Activated naive CD8-positive, alpha-beta T cell treated with anti-CD3 and anti-CD28 coated beads, Interleukin-2, amount 50 U/mL, for 16 hours (primary cell): ENCODE data around the gene FOXQ1.

Experiments
- DNase-seq: peaks from one replicate; pipeline ENCODE4 v3.0.0-alpha.2; 2020; ENCODE audit warnings: low read depth, low spot score

Gene FOXQ1

DNA sequence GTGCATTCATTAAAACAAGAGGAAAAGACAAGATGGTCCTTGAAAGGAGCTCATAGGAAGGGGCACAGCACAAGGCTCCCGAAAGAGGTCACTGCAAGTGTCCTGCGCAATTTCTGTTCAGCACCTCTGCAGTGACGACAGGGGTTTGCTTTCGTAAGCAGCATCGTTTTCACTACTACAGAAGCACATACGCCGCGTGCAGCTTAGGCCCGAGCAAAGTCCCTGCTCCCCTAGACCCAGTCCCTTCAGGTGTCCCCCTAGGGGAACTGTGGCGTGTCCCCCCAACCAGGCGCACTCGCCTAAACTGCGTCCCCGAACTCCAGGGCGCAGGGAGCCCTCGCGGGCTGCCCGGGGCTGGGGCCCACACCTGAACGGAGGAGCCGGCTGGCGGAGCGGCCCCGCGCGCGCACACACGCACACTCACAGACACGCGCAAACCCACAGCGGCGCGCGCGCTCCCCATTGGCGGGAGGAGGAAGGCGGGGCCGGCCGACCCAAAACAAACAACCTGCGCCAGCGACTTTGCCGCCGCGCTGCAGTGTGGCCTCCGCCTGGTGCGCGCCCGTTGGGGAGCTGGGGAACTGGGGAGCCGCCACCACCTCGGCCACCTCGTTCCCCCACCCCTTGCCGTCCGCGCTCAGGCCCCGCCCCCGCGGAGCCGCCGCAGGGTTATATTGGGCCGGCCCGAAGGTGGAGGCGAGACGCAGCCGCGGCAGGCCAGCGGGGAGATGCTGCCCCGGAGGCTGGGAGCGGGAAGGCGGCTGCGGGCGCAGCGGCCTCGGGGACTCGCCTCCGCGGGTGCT lies at the start of gene FOXQ1:
TSS of gene FOXQ1 (plus strand) at position 699 of the 803 bp plus-strand sequence. CDS start 607 bp downstream, outside the sequence.
- no peak for DNase-seq

DNA sequence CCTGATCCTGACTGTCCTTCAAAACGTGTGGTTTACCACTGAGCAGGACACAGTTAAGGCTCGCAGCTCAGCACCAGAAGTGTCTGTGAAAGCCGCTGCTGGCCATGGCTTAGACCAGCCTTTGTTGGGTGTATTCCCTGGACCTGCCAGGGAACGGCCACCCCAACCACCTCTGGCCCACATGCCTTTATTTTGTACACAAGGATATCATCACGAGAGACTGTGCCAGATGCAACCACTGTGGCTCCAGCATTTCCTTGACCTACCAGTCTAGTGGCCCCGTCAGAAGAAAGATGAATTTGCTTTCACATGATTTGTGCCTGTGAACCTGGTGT lies 49.2 kb upstream of the FOXQ1 start:
- DNase-seq: no peak

GRCh38 chr6:1263039-1263849 lies 48.7 kb upstream of the FOXQ1 start:
- no peak for DNase-seq

- no peak for DNase-seq
Measured at GRCh38 chr6:1263850-1264377, 48.0 kb upstream of the FOXQ1 start.

DNA sequence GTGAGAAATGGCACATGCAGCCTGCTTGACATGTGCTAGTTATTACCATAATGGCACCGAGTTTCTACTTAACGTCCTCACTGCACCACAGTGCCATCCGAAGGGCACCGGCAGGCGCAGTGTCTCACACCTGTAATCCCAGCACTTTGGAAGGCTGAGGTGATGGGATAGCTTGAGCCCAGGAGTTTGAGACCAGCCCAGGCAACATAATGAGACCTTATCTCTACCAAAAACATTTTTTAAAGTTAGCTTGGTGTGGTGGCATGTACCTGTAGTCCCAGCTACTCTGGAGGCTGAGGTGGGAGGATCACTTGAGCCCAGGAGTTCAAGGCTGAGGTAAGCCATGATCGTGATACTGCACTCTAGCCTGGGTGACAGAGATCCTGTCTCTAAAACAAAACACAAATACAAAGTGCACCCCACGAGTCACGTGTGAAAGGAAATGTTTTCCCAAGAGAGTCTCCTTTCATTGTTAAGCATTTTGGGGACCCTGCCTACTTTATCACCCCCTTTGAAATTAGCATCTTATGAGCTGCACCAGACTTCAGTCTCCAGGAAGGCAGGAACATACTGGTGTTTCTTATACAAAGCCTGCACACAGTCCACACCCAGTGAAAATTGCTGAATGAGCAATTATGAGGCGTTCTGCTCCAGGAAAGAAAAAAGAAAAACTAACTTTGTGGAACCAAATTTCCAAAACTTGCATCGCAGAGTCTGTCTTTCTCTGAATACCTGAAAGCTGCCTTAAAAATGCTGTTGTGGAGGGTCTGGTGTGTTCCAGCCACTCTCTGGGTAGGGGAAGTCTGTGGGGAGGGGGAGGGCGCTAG lies 47.1 kb upstream of the FOXQ1 start:
- no peak for DNase-seq

DNA sequence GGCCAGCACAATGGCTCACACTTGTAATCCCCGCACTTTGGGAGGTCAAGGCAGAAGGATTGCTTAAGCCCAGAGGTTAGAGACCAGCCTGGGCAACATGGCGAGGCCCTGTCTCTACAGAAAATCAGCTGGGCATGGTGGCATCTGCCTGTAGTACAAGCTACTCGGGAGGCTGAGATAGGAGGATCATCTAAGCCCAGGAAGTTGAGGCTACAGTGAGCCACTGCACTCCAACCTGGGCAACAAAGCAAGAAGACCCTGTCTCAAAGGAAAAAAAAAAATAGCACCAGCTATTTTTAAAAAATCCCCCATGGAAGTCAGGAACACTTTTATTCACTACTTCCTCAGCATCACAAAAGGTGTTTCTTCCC lies 45.2 kb upstream of the FOXQ1 start:
- DNase-seq: no peak

DNA sequence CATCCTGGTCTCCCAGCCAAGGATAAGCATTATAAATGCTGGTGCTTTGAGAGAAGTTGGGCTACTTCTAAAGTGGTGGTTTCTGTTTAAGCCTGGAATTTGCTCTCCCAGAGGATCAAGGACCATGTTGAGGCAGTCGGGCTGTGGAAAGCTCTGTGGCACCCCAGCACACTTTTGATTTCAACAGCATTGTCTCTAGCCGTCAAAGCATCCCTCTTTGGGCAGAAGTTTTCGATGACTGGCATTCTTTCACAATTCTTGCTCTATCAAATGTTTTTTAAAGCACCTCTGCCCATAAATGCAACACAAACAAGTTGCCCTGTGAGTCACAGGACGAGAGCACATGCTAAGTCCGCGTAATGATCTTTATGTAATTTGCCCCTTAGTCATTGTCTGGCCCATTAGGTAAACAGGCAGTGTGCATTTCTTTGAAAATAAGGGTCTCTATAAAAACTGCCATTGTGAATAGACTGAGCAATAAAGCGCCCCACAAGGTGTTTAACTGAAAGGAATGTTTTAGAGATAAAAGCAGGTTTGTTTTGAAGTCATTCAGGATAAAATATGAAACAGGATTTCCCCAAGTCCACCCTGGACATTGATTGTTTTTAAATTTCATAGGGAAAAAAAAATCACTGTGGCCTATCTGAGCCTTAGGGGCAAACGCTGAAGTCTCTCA lies 44.7 kb upstream of the FOXQ1 start:
- DNase-seq: no peak

DNA sequence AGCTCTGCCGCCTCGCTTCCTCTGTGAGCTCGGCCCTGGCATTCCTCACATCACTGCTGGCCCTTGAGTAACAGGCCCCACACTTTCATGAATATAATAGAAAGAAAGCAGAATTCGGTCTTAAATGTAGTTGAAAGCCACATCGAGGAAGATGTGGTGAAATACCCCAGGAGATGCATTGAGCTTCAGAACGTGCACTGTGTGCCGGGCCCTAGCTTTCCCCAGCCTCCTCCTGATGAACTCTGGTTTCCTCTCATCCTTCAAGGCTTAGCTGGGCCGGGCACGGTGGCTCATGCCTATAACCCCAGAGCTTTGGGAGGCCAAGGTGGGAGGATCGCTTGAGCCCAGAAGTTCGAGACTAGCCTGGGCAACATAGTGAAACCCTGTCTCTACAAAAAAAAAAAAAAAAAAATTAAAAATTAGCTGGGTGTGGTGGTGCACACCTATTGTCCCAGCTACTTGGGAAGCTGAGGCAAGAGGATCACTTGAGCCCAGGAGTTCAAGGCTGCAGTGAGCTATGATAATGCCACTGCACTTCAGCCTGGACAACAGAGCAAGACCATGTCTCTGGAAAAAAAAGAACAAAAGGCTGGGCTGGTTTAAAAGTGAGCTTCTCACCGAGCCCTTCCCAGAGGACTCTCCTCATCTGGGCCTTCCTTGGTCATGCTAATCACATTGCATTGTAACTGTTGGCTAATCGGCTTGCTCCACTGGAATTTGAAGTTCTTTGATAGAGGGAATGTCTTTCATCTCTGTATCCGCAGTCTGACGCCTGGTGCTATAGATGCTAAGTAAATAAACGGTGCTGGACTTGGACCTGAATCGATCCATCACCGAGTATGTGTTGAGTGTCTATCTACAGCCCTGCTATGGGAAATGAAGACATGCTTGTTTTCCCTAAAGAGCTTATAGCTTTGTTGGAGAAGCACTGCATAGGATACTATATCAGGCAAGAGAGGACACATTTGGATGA lies 43.8 kb upstream of the FOXQ1 start:
- no peak for DNase-seq

- no peak for DNase-seq
Measured at GRCh38 chr6:1271071-1271763, 40.7 kb upstream of the FOXQ1 start.

- DNase-seq: no peak
Measured at GRCh38 chr6:1278061-1278720, 33.7 kb upstream of the FOXQ1 start.

DNA sequence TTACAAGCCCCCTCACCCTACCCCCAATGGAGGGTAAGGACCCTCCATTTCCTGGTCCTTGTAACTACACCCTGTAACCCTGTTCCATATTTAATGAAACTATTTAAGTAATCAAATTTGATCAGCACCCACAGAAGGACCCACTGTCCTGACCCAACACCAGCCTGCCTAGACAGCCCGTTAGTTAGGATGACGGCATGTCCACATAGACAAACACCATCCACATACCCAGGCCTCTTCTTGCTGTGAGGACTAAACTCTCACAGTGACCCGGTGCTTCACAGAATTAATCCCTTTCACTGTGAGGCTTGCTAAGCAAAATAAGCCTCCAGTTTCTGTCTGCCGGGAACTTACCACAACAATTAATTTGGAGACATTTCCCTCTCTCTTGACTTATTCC lies 32.8 kb upstream of the FOXQ1 start:
- DNase-seq: no peak

DNA sequence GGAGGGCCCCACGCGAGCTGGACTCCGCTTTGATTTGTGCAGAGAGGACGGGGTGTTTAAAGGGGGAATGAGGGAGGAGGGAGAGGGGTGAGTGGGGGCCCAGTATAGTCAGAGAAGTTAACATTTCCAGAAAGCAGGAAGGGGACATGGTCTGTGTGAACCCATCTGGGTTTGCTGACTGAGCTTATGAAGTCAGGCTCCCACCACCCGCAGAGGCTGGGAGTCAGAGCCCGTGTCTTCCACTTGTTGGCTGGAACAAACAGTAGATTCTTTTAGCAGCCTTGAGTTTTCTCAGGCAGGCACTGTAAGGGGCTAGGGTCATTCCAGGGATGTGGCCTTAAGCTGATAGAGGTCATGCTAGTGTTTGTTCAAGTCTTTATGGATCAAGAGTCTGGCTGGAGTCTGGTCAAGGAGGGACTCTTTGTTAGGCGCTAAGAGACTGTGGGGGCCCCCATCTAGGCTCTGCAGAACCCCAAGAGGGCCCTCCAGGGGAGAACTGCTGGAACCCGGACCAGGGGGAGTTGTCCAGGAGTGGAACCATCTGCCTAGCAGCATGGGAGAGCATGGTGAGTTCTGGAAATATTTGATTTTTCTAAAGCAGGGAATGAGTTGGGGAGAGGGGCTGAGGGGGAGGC lies 31.1 kb upstream of the FOXQ1 start:
- DNase-seq: no peak

DNA sequence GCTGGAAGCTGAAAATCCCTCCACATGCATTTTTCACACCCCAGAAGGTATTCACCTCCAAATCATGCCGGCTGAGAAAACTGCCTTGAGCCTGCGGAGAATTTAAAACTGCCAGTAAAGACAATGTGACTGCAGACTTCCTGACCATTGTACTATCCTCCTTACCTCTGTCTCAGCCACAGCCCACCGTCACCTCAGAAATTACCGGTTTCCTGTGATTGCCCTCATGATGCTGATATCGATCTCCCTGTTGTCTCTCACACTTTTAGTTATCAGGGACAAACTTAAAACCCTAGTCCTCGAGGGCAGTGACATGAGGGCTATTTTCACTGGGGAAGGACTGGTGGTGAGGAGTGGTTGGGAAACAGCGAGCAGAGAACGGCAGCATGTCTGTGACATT lies 30.2 kb upstream of the FOXQ1 start:
- DNase-seq: no peak

DNA sequence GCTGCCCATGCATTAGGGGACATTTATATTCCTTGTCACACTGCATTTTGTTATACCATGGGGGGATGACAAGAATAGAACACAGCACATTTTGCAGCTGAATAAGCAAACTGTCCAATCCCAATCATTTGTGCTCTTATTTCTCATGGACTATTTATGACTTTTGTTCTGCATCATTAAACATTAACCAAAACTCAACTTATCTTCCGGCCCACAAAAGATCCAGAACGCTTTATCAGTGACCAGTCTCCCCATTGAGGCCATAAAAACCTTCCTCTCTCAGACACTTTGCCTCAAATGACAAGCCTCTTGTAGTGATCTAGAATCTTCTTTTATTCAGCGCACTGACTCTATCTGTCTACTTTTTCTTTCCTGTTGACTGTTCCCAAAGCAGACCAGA lies 28.4 kb upstream of the FOXQ1 start:
- DNase-seq: no peak

DNA sequence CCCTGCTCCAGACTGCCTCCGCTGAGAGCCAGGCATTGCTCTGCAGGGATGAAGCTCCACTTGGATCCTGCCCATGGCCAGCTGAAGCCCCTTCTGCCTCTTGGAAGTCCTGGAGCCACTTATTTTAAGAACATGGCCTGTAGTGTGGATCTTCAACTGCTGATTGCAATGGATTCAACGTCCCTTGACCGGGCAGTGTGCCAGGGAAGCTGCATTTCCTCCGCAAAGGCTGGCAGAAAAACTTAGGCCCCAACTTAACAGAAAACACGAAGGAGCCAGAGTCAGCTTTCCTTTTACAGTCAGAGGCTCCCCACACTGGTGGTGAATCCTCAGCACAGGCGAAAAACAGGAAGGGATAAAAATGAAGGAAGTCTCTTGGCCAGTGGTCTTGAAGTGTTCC lies 26.3 kb upstream of the FOXQ1 start:
- no peak for DNase-seq

DNA sequence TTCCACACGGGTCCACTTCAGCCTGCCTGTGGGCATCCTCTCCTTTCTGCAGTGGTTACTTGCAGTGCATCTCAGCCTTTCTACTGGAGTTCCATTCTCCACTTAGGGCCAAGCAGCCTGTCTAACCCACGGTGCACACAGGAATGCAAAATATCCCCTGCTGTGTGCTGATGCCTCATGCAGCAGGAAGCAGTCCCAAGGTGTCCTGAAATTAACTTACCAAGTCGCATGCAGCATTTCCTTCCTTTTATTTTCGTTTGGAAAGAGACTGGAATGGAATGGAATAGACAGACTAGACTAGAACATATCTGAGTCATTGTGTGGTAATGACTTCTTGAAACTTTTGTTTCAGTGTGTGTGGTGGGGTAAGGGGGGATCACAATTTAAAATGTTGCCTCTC lies 25.9 kb upstream of the FOXQ1 start:
- no peak for DNase-seq

DNA sequence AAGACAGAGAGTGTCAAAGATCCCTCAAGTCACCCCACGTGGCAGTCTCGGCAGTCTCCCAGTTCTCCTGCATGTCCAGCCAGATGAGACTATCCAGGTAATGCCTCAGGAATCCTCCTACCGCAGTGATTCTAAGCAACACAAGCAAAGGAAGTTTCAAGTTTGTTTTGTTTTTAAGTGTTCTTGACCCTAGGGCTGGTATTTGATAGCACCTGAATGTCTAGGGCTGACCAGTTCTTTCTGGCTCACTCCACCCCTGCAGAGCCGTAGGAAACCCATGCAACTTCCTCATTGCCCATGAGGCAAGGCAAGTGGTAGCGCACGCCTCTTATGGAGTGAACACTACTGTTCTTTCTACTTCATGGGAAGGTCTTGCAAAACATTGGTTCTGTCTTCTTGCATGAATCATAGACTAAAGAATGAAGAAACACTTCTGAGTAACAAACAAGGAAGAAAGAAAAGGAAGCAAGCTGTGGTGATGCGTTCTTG lies 24.8 kb upstream of the FOXQ1 start:
- DNase-seq: no peak

- no peak for DNase-seq
Measured at GRCh38 chr6:1290086-1290485, 21.8 kb upstream of the FOXQ1 start.
